T-cell (primary cell): ENCODE results near the gene RPS6KA2. TPM values are rescaled to one million over a fixed set of nuclear protein-coding genes. Genes with fewer than 3 reads are reported as not detected.

Experiments used
- ATAC-seq, 4 experiments: fragments of 200-7000 bp in 3 of 4; fragments of 150-1000 bp in 1 of 4; cut with Tn5 transposase; replicated peaks in 1 of 4; 1 replicate in 3 of 4; 2 replicates in 1 of 4; pipeline ENCODE4 v1.10.0; 2021; ENCODE audit warnings: moderate library complexity in 3 of 4, mild to moderate bottlenecking in 2 of 4, moderate number of reproducible peaks in 1 of 4
- CTCF ChIA-PET, 2 donors: fragments of 300-600 bp; sonication (Branson Sonifier 250); formaldehyde crosslinking; loops; one replicate each; lab custom pipeline; 2022; ENCODE audit warnings: antibody characterized with exemption in 2 of 2; lab: Charles Lee
- POLR2A ChIA-PET, 2 donors: fragments of 300-600 bp; sonication (Branson Sonifier 250); formaldehyde crosslinking; loops; one replicate each; lab custom pipeline; 2022; ENCODE audit warnings: antibody characterized with exemption in 2 of 2; lab: Charles Lee
- DNase-seq, 35 experiments: peaks; one replicate each; pipeline versions ENCODE4 v3.0.0 to v3.0.0-alpha.2; 2013 to 2023
- H3K27ac ChIP-seq: one replicate; pipeline ENCODE4 v1.5.1; 2013; ENCODE audit warnings: low read length
- H3K27me3 ChIP-seq, 2 experiments: replicated peaks in 1 of 2; 1 replicate in 1 of 2; 2 replicates in 1 of 2; pipeline versions ENCODE4 v1.6.1 to v1.7.0; 2013; ENCODE audit warnings: low read length in 1 of 2, mixed read lengths in 1 of 2; ENCODE audit not compliant: control insufficient read depth in 2 of 2, insufficient read depth in 2 of 2; ENCODE audit errors: extremely low read depth in 1 of 2
- H3K36me3 ChIP-seq, 2 donors: 1 replicate in 1 of 2; 2 replicates in 1 of 2; pipeline versions ENCODE4 v1.6.1 to v1.7.0; 2013; ENCODE audit warnings: low read length in 1 of 2; ENCODE audit not compliant: control insufficient read depth in 2 of 2, insufficient read depth in 1 of 2; ENCODE audit errors: extremely low read depth in 1 of 2
- H3K4me1 ChIP-seq, 2 experiments: 1 replicate in 1 of 2; 2 replicates in 1 of 2; pipeline versions ENCODE4 v1.6.1 to v1.7.0; 2013; ENCODE audit warnings: low read length in 2 of 2, mixed read lengths in 1 of 2; ENCODE audit not compliant: insufficient read depth in 2 of 2, control insufficient read depth in 1 of 2; ENCODE audit errors: extremely low read depth in 1 of 2
- H3K4me3 ChIP-seq, 2 donors: 1 replicate in 1 of 2; 2 replicates in 1 of 2; pipeline versions ENCODE4 v1.5.1 to v1.7.0; 2013; ENCODE audit warnings: mild to moderate bottlenecking in 2 of 2, low read length in 1 of 2, moderate library complexity in 1 of 2; ENCODE audit not compliant: control insufficient read depth in 1 of 2; ENCODE audit errors: extremely low read depth in 1 of 2
- H3K9me3 ChIP-seq: 2 replicates; pipeline ENCODE4 v1.7.0; 2013
- H3K27ac Mint-ChIP-seq, 2 donors: one replicate each; pipeline ENCODE4 v1.8.0; 2020 to 2021; ENCODE audit warnings: mild to moderate bottlenecking in 2 of 2, mixed read lengths in 2 of 2
- H3K27me3 Mint-ChIP-seq, 2 donors: one replicate each; pipeline ENCODE4 v1.8.0; 2021 to 2022; ENCODE audit warnings: mixed read lengths in 2 of 2
- H3K36me3 Mint-ChIP-seq: one replicate; pipeline ENCODE4 v1.8.0; 2021; ENCODE audit warnings: mixed read lengths
- H3K4me1 Mint-ChIP-seq, 3 donors: one replicate each; pipeline ENCODE4 v1.8.0; 2020 to 2022; ENCODE audit warnings: mixed read lengths in 3 of 3, mild to moderate bottlenecking in 1 of 3
- H3K4me3 Mint-ChIP-seq, 3 donors: one replicate each; pipeline ENCODE4 v1.8.0; 2020 to 2022; ENCODE audit warnings: mild to moderate bottlenecking in 3 of 3, mixed read lengths in 3 of 3, moderate library complexity in 3 of 3
- H3K9me3 Mint-ChIP-seq, 3 donors: one replicate each; pipeline ENCODE4 v1.8.0; 2020 to 2022; ENCODE audit warnings: mixed read lengths in 3 of 3
- WGBS: methylation state at CpG from one replicate; pipeline ENCODE4 v1.1.5; 2013; ENCODE audit warnings: missing lambda C conversion rate; ENCODE audit not compliant: insufficient coverage; 5-methylcytosine and 5-hydroxymethylcytosine counted together
- total RNA-seq, 35 experiments: library from RNA in 6 of 35; stranded (reverse) in 6 of 35; fragments of 120-200 nt in 1 of 35; gene quantifications; one replicate each; pipeline versions ENCODE4 v1.2.1 to v1.2.4 and lab custom pipeline; 2013 to 2026

Gene RPS6KA2
- total RNA-seq, 5 donors from 2014 or later (not counting 1 experiment from before 2014, with no cell fraction given): 4.1 to 21.5 (median 12.4) TPM

GRCh38 chr6:166489301-166490155, 137.5 kb downstream of the RPS6KA2 start:
- Mint-ChIP-seq H3K4me3 (peak overlapping the region in 1 of 3 donors; percentile 27), H3K4me1 (peaks cover 18 to 42% (median 31%) of the 10 kb centered on the region in 3 donors), H3K9me3 (peaks cover 0 to 3% (median 0%) of the 10 kb centered on the region in 3 donors), H3K27me3 (no peaks in the 10 kb centered on the region), H3K27ac (peak overlapping the region; percentile 76 to 86), H3K36me3 (no peaks in the 10 kb centered on the region)
- POLR2A ChIA-PET: interaction anchor here in 1 of 2 donors (1.0 to 1.2 kb wide), 2 partner anchors 52 to 78 kb away, joined by 3 to 4 read pairs; no protein-coding TSS in a partner anchor
- CTCF ChIA-PET: interaction anchor here in 1 of 2 donors (1.1 to 2.0 kb wide), 2 partner anchors 9 to 23 kb away, joined by 4 to 8 read pairs; no protein-coding TSS in a partner anchor
- Histone ChIP-seq H3K9me3 (no peaks in the 10 kb centered on the region), H3K36me3 (peaks cover 0 to 3% of the 10 kb centered on the region in 2 donors), H3K27ac (no peak overlapping the region), H3K4me1 (peaks cover 6 to 26% of the 10 kb centered on the region in 2 experiments), H3K27me3 (peaks cover 0 to 4% of the 10 kb centered on the region in 2 experiments), H3K4me3 (no peak overlapping the region)
- no peak for DNase-seq
- 96% methylated on average over 9 of the region's 11 CpGs for WGBS
- no peak for ATAC-seq

DNA sequence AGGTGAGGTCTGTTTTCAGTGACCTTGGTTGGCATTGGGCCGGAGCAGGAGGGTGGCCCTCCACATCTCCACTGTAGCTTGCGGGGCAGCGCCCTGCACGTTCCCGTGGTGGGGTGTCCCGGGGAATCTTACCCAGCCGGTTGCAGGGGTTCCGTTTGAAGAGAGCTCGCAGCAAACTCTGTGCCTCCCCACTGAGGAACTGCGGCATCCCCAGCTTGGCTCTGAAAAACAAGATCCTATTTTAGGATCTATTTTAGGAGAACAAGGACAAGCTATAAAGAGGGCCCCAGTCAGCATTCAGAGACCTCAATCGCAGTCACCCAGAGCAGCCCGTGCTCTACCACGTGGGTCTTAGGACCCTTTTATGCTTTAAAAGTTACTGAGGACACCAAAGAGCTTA, 138.3 kb downstream of the RPS6KA2 start:
- peak overlapping the region in 1 of 2 donors; percentile 8 for H3K4me3 ChIP-seq
- H3K27ac ChIP-seq: peak overlapping the region; percentile 90
- DNase-seq (peak in 1 of 35 experiments; percentile 11), ATAC-seq (no peak)
- H3K4me1 ChIP-seq: peaks cover 6 to 26% of the 10 kb centered on the region in 2 experiments
- ChIA-PET POLR2A (interaction anchor here (0.6 to 1.2 kb wide), 4 partner anchors 20 to 78 kb away, joined by 3 to 4 read pairs (median 4); no protein-coding TSS in a partner anchor), CTCF (interaction anchor here (0.8 to 2.0 kb wide), 3 partner anchors 12 to 107 kb away, joined by 3 to 8 read pairs (median 3); no protein-coding TSS in a partner anchor)
- Mint-ChIP-seq H3K27me3 (no peaks in the 10 kb centered on the region), H3K4me1 (peaks cover 18 to 42% (median 31%) of the 10 kb centered on the region in 3 donors), H3K9me3 (peaks cover 0 to 3% (median 0%) of the 10 kb centered on the region in 3 donors), H3K36me3 (no peaks in the 10 kb centered on the region), H3K4me3 (peak overlapping the region in 1 of 3 donors; percentile 71), H3K27ac (peak overlapping the region; percentile 94 to 99)
- WGBS: no CpG with 5 or more reads among the region's 13 CpGs
- H3K9me3 ChIP-seq: no peaks in the 10 kb centered on the region
- peaks cover 0 to 3% of the 10 kb centered on the region in 2 experiments for H3K27me3 ChIP-seq
- H3K36me3 ChIP-seq: peaks cover 0 to 3% of the 10 kb centered on the region in 2 donors

- peak overlapping the region; percentile 94 to 99 for H3K27ac Mint-ChIP-seq
- H3K4me1 ChIP-seq: peaks cover 6 to 26% of the 10 kb centered on the region in 2 experiments
- peak overlapping the region; percentile 60 to 71 (median 71) for H3K4me3 Mint-ChIP-seq
- no peaks in the 10 kb centered on the region for H3K9me3 ChIP-seq
- peaks cover 0 to 3% of the 10 kb centered on the region in 2 donors for H3K36me3 ChIP-seq
- H3K27me3 Mint-ChIP-seq: no peaks in the 10 kb centered on the region
- peaks cover 0 to 3% of the 10 kb centered on the region in 2 experiments for H3K27me3 ChIP-seq
- ATAC-seq (peak; percentile 95 to 98 (median 98)), DNase-seq (peak; percentile 56 to 93 (median 74))
- peaks cover 0 to 3% (median 0%) of the 10 kb centered on the region in 3 donors for H3K9me3 Mint-ChIP-seq
- H3K36me3 Mint-ChIP-seq: no peaks in the 10 kb centered on the region
- peaks cover 22 to 42% (median 31%) of the 10 kb centered on the region in 3 donors for H3K4me1 Mint-ChIP-seq
- 9% methylated on average over 6 of the region's 15 CpGs for WGBS
- peak overlapping the region; percentile 90 for H3K27ac ChIP-seq
- POLR2A ChIA-PET: interaction anchor here (0.6 to 1.2 kb wide), 4 partner anchors 20 to 77 kb away, joined by 3 to 4 read pairs (median 4); no protein-coding TSS in a partner anchor
- CTCF ChIA-PET: interaction anchor here (0.8 to 2.0 kb wide), 3 partner anchors 11 to 107 kb away, joined by 3 to 8 read pairs (median 3); no protein-coding TSS in a partner anchor
- peak overlapping the region; percentile 5 to 8 for H3K4me3 ChIP-seq
Measured at GRCh38 chr6:166488076-166488685, 138.9 kb downstream of the RPS6KA2 start.

- Mint-ChIP-seq H3K27me3 (no peaks in the 10 kb centered on the region), H3K27ac (peak overlapping the region; percentile 94 to 99), H3K4me3 (peak overlapping the region; percentile 60 to 71 (median 71)), H3K9me3 (peaks cover 0 to 3% (median 0%) of the 10 kb centered on the region in 3 donors), H3K36me3 (no peaks in the 10 kb centered on the region), H3K4me1 (peaks cover 22 to 42% (median 31%) of the 10 kb centered on the region in 3 donors)
- WGBS: 98% methylated on average over 9 of the region's 11 CpGs
- CTCF ChIA-PET: interaction anchor here in 1 of 2 donors (0.5 kb wide), 1 partner anchor 139 kb away, joined by 3 read pairs; no protein-coding TSS in a partner anchor
- POLR2A ChIA-PET: no interaction called here
- Histone ChIP-seq H3K4me3 (no peak overlapping the region), H3K4me1 (peaks cover 6 to 26% of the 10 kb centered on the region in 2 experiments), H3K27ac (peak overlapping the region; percentile 90), H3K27me3 (peaks cover 0 to 3% of the 10 kb centered on the region in 2 experiments), H3K36me3 (peaks cover 0 to 3% of the 10 kb centered on the region in 2 donors), H3K9me3 (no peaks in the 10 kb centered on the region)
- no peak for DNase-seq
- no peak for ATAC-seq
Measured at GRCh38 chr6:166487148-166487547, 139.9 kb downstream of the RPS6KA2 start.

DNA sequence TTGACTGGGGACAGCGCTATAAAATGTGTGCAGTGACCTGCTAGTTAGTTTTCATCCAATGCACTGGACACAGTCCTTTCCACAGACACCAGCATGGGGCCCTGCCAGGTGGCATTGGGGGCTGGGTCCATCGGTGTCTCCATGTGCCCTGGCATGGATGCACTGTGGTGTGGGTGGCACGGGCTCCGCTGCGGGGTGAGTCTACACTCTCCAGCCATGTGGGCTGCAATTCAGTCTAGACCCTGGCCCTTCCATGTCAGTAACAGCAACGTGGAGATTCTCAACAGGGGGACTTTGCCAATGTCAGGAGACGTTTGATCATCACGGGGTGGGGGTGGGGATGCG, 140.5 kb downstream of the RPS6KA2 start:
- Histone ChIP-seq H3K4me1 (peaks cover 6 to 26% of the 10 kb centered on the region in 2 experiments), H3K27me3 (peaks cover 0 to 3% of the 10 kb centered on the region in 2 experiments), H3K9me3 (no peaks in the 10 kb centered on the region), H3K4me3 (no peak overlapping the region), H3K27ac (no peak overlapping the region), H3K36me3 (peaks cover 0 to 3% of the 10 kb centered on the region in 2 donors)
- POLR2A ChIA-PET: no interaction called here
- peak overlapping the region in 1 of 2 donors; percentile 52 for H3K27ac Mint-ChIP-seq
- ATAC-seq (no peak), DNase-seq (no peak)
- H3K4me1 Mint-ChIP-seq: peaks cover 22 to 42% (median 31%) of the 10 kb centered on the region in 3 donors
- CTCF ChIA-PET: interaction anchor here in 1 of 2 donors (0.5 kb wide), 1 partner anchor 140 kb away, joined by 3 read pairs; no protein-coding TSS in a partner anchor
- H3K36me3 Mint-ChIP-seq: no peaks in the 10 kb centered on the region
- H3K9me3 Mint-ChIP-seq: peaks cover 0 to 3% (median 0%) of the 10 kb centered on the region in 3 donors
- H3K27me3 Mint-ChIP-seq: no peaks in the 10 kb centered on the region
- 93% methylated on average over 6 of the region's 9 CpGs for WGBS
- no peak overlapping the region for H3K4me3 Mint-ChIP-seq
